Chondrocyte (in vitro differentiated cells): Measurements from ENCODE around the gene KCNN1. TPM values are rescaled to one million over a fixed set of nuclear protein-coding genes. Genes with fewer than 3 reads are reported as not detected.
A peak's percentile ranks its signal among the peaks of the same experiment; 100 is the strongest.
"Not testable (repeated sequence)": the region's sequence is repeated elsewhere in the genome, so short reads cannot be mapped to it uniquely, and the experiment has no call there.

Source experiments
- DNase-seq: peaks from one replicate; pipeline ENCODE4 v3.0.0; 2021; ENCODE audit warnings: mixed read lengths, low spot score
- H3K27ac Mint-ChIP-seq: one replicate; pipeline ENCODE4 v1.8.0; 2021; ENCODE audit warnings: mild to moderate bottlenecking, moderate library complexity, mixed read lengths; ENCODE audit not compliant: unreplicated experiment
- H3K27me3 Mint-ChIP-seq: 2 replicates; pipeline ENCODE4 v1.8.0; 2021; ENCODE audit warnings: low read depth, mixed read lengths
- H3K36me3 Mint-ChIP-seq: 2 replicates; pipeline ENCODE4 v1.8.0; 2021; ENCODE audit warnings: low read depth, mixed read lengths
- H3K4me1 Mint-ChIP-seq: 2 replicates; pipeline ENCODE4 v1.8.0; 2021; ENCODE audit warnings: low read depth, mild to moderate bottlenecking, mixed read lengths
- H3K4me3 Mint-ChIP-seq: one replicate; pipeline ENCODE4 v1.8.0; 2021; ENCODE audit warnings: mild to moderate bottlenecking, moderate library complexity, mixed read lengths; ENCODE audit not compliant: unreplicated experiment
- H3K9me3 Mint-ChIP-seq: 2 replicates; pipeline ENCODE4 v1.8.0; 2021; ENCODE audit warnings: low read depth, mixed read lengths
- CTCF ChIP-seq: fragments of 200-600 bp; sonication (generic); IDR thresholded peaks from 2 replicates; pipeline ENCODE4 v1.5.0; 2021; ENCODE audit warnings: antibody characterized with exemption, mild to moderate bottlenecking, moderate library complexity
- long read RNA-seq: library from polyadenylated mRNA; stranded (forward); transcript quantifications from one replicate; pipeline ENCODE4 v2.0.0, GENCODE V29; 2021
- total RNA-seq: library from RNA; stranded (reverse); gene quantifications from 3 replicates; pipeline ENCODE4 v1.2.1, GENCODE V29; 2021

The KCNN1 gene
- total RNA-seq = 0.31 TPM in 1 of 3 replicates, not detected in the others
- long read RNA-seq, partial matches to known transcripts = 0 of 1 reads
- long read RNA-seq, other reads (novel, unspliced or antisense) = 1 of 1 reads

- Mint-ChIP-seq H3K27me3 (peaks cover 45% of the 10 kb centered on the region), H3K36me3 (peaks cover 1% of the 10 kb centered on the region), H3K9me3 (no peaks in the 10 kb centered on the region), H3K4me3 (peak within 1 kb of the TSS; percentile 60), H3K27ac (no peak within 1 kb of the TSS), H3K4me1 (peaks cover 8% of the 10 kb centered on the region)
- no peak for DNase-seq
- no peak for TF ChIP-seq CTCF
Observed at GRCh38 chr19:17966550-17967256, at the start of gene KCNN1. TSS of gene KCNN1 (plus strand) at chr19:17967107. CDS start at chr19:17973889, 6,782 bp downstream.

GRCh38 chr19:17918151-17918550 lies 48.8 kb upstream of the KCNN1 start:
- H3K4me3 Mint-ChIP-seq, H3K27me3 Mint-ChIP-seq, H3K4me1 Mint-ChIP-seq, H3K36me3 Mint-ChIP-seq, DNase-seq, H3K9me3 Mint-ChIP-seq, H3K27ac Mint-ChIP-seq: not testable (repeated sequence)

- H3K27me3 Mint-ChIP-seq, H3K4me3 Mint-ChIP-seq, H3K36me3 Mint-ChIP-seq, H3K4me1 Mint-ChIP-seq, H3K9me3 Mint-ChIP-seq, DNase-seq, H3K27ac Mint-ChIP-seq: not testable (repeated sequence)
Observed at GRCh38 chr19:17919122-17919521, 47.8 kb upstream of the KCNN1 start.

GRCh38 chr19:17920527-17920926 lies 46.4 kb upstream of the KCNN1 start:
- no peak for DNase-seq
- no peak for TF ChIP-seq CTCF
- H3K9me3 Mint-ChIP-seq = no peaks in the 10 kb centered on the region
- H3K4me3 Mint-ChIP-seq = no peak overlapping the region
- no peaks in the 10 kb centered on the region for H3K36me3 Mint-ChIP-seq
- H3K27ac Mint-ChIP-seq = no peak overlapping the region
- peaks cover 8% of the 10 kb centered on the region for H3K27me3 Mint-ChIP-seq
- no peaks in the 10 kb centered on the region for H3K4me1 Mint-ChIP-seq

- no peaks in the 10 kb centered on the region for H3K36me3 Mint-ChIP-seq
- H3K4me3 Mint-ChIP-seq = no peak overlapping the region
- H3K9me3 Mint-ChIP-seq = no peaks in the 10 kb centered on the region
- H3K27me3 Mint-ChIP-seq = peaks cover 5% of the 10 kb centered on the region
- H3K27ac Mint-ChIP-seq = no peak overlapping the region
- DNase-seq = no peak
- no peak for TF ChIP-seq CTCF
- no peaks in the 10 kb centered on the region for H3K4me1 Mint-ChIP-seq
Observed at GRCh38 chr19:17922138-17922537, 44.8 kb upstream of the KCNN1 start.

- Mint-ChIP-seq H3K27ac (no peak overlapping the region), H3K9me3 (no peaks in the 10 kb centered on the region), H3K27me3 (peaks cover 9% of the 10 kb centered on the region), H3K36me3 (no peaks in the 10 kb centered on the region), H3K4me1 (no peaks in the 10 kb centered on the region), H3K4me3 (no peak overlapping the region)
- DNase-seq = no peak
- no peak for TF ChIP-seq CTCF
Observed at GRCh38 chr19:17926044-17926443, 40.9 kb upstream of the KCNN1 start.
